Ectodermal cell (in vitro differentiated cells): ENCODE results near the gene GAPDH.
"Not testable (repeated sequence)": the region's sequence is repeated elsewhere in the genome, so short reads cannot be mapped to it uniquely, and the experiment has no call there.

Source experiments
- H3K27ac ChIP-seq: 2 replicates; pipeline ENCODE4 v1.7.0; 2013; ENCODE audit warnings: mild to moderate bottlenecking, low read depth, low read length; ENCODE audit not compliant: insufficient read depth, poor library complexity, severe bottlenecking
- H3K27me3 ChIP-seq: 2 replicates; pipeline ENCODE4 v1.7.0; 2013; ENCODE audit warnings: mild to moderate bottlenecking, low read length; ENCODE audit not compliant: insufficient read depth, control insufficient read depth, poor library complexity, severe bottlenecking
- H3K36me3 ChIP-seq: one replicate; pipeline ENCODE4 v1.7.0; 2013; ENCODE audit warnings: low read length; ENCODE audit not compliant: control insufficient read depth, insufficient read depth
- H3K4me1 ChIP-seq: one replicate; pipeline ENCODE4 v1.7.0; 2013; ENCODE audit warnings: low read length; ENCODE audit not compliant: control insufficient read depth, insufficient read depth
- H3K4me3 ChIP-seq: 2 replicates; pipeline ENCODE4 v1.7.0; 2013; ENCODE audit warnings: low read depth, low read length, control low read depth; ENCODE audit not compliant: insufficient read depth
- H3K9me3 ChIP-seq: 2 replicates; pipeline ENCODE4 v1.7.0; 2013; ENCODE audit warnings: mild to moderate bottlenecking, low read length, moderate library complexity; ENCODE audit not compliant: control insufficient read depth
- whole genome bisulfite sequencing, 2 experiments: methylation state at CpG; one replicate each; pipeline ENCODE4 v1.1.7; 2013; ENCODE audit warnings: missing lambda C conversion rate in 2 of 2; 5-methylcytosine and 5-hydroxymethylcytosine counted together

The GAPDH gene

DNA sequence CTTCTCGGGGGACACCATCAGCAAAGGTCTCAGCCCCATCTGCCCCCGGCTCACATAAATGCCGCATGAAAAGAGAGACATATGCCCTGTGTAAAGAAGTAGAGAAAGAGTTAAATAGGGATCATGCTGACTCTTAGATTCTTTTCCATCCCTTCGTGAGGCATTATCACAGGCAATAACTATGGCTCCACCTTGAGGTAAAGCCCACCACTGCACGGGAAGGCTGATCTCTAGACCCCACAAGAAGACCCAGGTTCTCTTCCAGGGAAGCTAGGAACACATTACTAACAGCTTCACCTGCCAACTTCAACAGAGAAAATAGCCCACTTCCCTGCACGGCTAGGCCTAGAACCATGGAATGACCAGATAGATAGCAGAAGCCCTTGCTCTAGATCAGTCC lies 47.9 kb downstream of the GAPDH start:
- WGBS, 2 experiments, result 81 to 88% methylated on average over 6 of the region's 6 CpGs
- H3K27me3 ChIP-seq, result no peaks in the 10 kb centered on the region
- no peaks in the 10 kb centered on the region for H3K4me1 ChIP-seq
- no peaks in the 10 kb centered on the region for H3K9me3 ChIP-seq
- H3K27ac ChIP-seq, result no peak overlapping the region
- H3K4me3 ChIP-seq, result no peak overlapping the region
- peaks cover 85% of the 10 kb centered on the region for H3K36me3 ChIP-seq

DNA sequence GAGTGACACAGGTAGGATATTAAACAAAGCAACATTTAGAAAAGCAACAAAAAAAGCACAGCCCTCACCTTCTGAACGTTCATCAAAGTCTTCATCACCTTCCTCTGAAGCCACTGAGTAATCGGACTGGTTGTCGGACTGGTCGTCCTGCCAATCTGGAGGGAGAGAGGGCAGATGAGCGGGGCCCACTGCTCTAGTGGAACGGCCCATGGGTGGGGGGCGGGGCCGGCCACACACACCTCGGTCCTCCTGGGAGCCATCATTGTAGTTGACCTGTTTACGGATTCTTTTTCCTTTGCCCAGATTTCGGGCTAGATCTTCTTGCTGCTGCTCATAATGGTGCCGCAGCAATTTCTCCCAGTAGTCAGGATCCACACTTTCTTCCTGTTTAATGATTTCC lies 48.6 kb downstream of the GAPDH start:
- H3K4me1 ChIP-seq, result no peaks in the 10 kb centered on the region
- peaks cover 85% of the 10 kb centered on the region for H3K36me3 ChIP-seq
- H3K27ac ChIP-seq, result no peak overlapping the region
- no peak overlapping the region for H3K4me3 ChIP-seq
- no peaks in the 10 kb centered on the region for H3K9me3 ChIP-seq
- H3K27me3 ChIP-seq, result no peaks in the 10 kb centered on the region
- 96% methylated on average over 12 of the region's 12 CpGs for WGBS, 2 experiments

GRCh38 chr12:6584293-6584692 lies 50.0 kb downstream of the GAPDH start:
- Histone ChIP-seq H3K36me3 (peaks cover 83% of the 10 kb centered on the region), H3K9me3 (no peaks in the 10 kb centered on the region), H3K27ac (no peak overlapping the region), H3K27me3 (no peaks in the 10 kb centered on the region), H3K4me1 (no peaks in the 10 kb centered on the region), H3K4me3 (no peak overlapping the region)
- WGBS, 2 experiments, result 96 to 98% methylated on average over 9 of the region's 10 CpGs

- 93 to 97% methylated on average over 8 of the region's 8 CpGs for WGBS, 2 experiments
- H3K4me3 ChIP-seq, H3K4me1 ChIP-seq, H3K27ac ChIP-seq, H3K27me3 ChIP-seq, H3K9me3 ChIP-seq: not testable (repeated sequence)
- H3K36me3 ChIP-seq, result peaks cover 81% of the 10 kb centered on the region
These were observed 52.3 kb downstream of the GAPDH start for GRCh38 chr12:6586569-6586968.
